ENCODE results near the gene NXNL1. TPM values are rescaled to one million over a fixed set of nuclear protein-coding genes. Genes with fewer than 3 reads are reported as not detected.

NXNL1 gene
- total RNA-seq, 1 experiment from 2014 or later = not detected

DNA sequence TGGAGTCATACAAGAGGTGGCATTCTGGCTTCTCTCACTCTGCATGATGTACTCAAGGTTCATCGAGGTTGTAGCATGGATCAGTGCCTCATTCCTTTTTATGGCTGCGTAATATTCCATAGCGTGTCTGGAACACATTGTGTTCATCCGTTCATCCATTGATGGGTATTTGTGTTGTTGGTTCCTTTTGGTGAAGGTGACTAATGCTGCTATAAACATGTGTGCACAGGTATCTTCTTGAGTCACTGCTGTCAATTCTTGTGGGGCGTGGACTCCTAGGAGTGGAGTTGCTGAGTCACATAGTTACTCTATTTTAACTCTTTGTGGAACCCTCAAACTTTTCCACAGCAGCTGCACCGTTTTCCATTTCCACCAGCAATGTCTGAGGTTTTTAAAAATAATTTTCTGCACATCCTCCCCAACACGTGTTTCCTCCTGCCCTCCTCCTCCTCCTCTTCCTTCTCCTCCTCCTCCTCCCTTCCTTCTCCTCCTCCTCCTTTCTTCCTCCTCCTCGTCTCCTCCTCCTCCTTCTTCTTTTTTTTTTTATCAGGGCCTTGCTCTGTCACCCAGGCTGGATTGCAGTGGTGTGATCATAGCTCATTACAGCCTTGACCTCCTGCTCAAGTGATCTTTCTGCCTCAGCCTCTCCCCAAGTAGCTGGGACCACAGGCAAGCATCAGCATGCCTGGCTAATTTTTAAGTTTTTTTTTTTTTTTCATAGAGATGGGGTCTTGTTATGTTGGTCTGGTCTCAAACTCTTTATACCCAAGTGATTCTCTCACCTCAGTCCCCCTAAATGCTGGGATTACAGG lies 10.3 kb downstream of the NXNL1 start (continued):
- TF ChIP-seq SIN3A (IDR thresholded peaks at IDR 0.05; ENCODE audit: low read depth) (peak; percentile 96), FOSL1 (IDR thresholded peaks at IDR 0.05; ENCODE audit: low read depth) (peak; percentile 90), YY1 (IDR thresholded peaks at IDR 0.05; ENCODE audit: extremely low read depth, insufficient replicate concordance, low read depth, low read length) (peak; percentile 25)
- TF ChIP-seq, protein P1, sequence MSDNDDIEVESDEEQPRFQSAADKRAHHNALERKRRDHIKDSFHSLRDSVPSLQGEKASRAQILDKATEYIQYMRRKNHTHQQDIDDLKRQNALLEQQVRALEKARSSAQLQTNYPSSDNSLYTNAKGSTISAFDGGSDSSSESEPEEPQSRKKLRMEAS (IDR thresholded peaks at IDR 0.05) = peak; percentile 90

DNA sequence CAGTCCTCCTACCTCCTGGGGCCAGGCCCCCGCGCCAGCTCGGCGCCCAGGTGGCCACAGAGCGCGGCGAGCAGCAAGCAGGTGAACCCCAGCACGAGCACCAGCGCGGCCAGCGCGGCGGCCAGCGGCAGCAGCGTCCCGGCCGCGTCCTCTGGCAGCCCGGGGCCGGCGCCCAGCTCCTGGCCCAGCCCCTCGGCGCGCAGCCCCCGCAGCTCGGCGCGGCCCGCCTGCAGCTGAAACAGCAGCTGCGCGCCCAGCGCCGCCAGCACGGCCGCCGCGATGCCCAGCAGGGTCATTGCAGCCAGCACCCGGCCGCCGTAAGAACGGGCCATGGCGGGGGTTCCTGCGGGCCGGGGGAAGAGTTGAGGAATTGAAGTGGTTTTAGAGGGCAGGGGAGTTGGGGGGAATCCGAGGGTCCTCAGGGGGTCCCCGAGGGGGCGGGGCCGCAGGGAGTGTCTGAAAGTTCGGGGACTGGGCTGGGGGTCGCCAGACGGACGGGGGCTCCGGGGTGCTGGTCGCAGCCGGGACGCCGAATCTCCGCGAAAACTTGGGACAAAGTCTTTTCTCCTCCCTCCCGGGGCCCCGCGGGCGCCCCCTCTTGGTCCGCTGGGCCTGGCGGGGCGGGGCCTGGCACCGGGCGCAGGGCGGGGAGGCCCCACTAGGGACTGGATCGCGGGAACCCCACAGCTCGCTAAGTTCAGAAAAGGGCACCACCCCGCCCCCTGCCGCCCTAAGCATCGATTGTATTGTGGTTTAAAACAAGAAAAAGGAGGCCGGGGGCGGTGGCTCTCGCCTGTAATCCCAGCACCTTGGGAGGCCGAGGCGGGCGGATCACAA lies 12.4 kb downstream of the NXNL1 start, which contains the start of gene TMEM221:
TSS of gene TMEM221 (minus strand) at position 538 of the 837 bp plus-strand sequence. CDS start at position 332, 206 bp downstream.
- no peak within 1 kb of the TSS for H2AFZ ChIP-seq (ENCODE audit: low read depth, low read length, poor library complexity, severe bottlenecking)
- ATAC-seq = peak; percentile 78
- ChIA-PET POLR2A (no interaction called here), CTCF (interaction anchor here (0.9 to 1.3 kb wide), 4 partner anchors 17 to 155 kb away, joined by 3 to 4 read pairs (median 3); partner anchors contain the start of gene MVB12A), RAD21 (ENCODE audit: low non-redundant PET in 1 of 2, low total read pairs in 2 of 2, uncharacterized antibody in 2 of 2, unreplicated experiment in 2 of 2) (no interaction called here)
- H3K27me3 ChIP-seq (ENCODE audit: insufficient read depth, low read length) = no peaks in the 10 kb centered on the region
- H3K4me3 ChIP-seq (replicated peaks in 1 of 2; ENCODE audit: low read depth in 1 of 2, low read length in 2 of 2) = peak within 1 kb of the TSS; percentile 56 to 70
- H3K4me2 ChIP-seq (ENCODE audit: low read length) = peak within 1 kb of the TSS; percentile 91
- BruUV-seq (replicated peaks) = no TSS peak
- TF ChIP-seq SP1 (IDR thresholded peaks at IDR 0.05; ENCODE audit: low read depth) = no peak
- TF ChIP-seq POLR2AphosphoS5 (IDR thresholded peaks at IDR 0.05; ENCODE audit: low read depth, low read length) = peak; percentile 73
- TF ChIP-seq POLR2A (IDR thresholded peaks at IDR 0.05; ENCODE audit: borderline replicate concordance, extremely low read depth, insufficient read depth, insufficient read length) = peak; percentile 31
- 0 out of 2 replicates have a peak, but pooled peaks have one; percentile 34 for TF ChIP-seq EGR1 (IDR thresholded peaks at IDR 0.05; ENCODE audit: low read depth)
- peak; percentile 69; the same call in 1 of the 2 replicates for TF ChIP-seq ZFX (IDR thresholded peaks at IDR 0.05)
- TF ChIP-seq EZH2 (IDR thresholded peaks at IDR 0.05) = no peak
- TF ChIP-seq, protein P2, sequence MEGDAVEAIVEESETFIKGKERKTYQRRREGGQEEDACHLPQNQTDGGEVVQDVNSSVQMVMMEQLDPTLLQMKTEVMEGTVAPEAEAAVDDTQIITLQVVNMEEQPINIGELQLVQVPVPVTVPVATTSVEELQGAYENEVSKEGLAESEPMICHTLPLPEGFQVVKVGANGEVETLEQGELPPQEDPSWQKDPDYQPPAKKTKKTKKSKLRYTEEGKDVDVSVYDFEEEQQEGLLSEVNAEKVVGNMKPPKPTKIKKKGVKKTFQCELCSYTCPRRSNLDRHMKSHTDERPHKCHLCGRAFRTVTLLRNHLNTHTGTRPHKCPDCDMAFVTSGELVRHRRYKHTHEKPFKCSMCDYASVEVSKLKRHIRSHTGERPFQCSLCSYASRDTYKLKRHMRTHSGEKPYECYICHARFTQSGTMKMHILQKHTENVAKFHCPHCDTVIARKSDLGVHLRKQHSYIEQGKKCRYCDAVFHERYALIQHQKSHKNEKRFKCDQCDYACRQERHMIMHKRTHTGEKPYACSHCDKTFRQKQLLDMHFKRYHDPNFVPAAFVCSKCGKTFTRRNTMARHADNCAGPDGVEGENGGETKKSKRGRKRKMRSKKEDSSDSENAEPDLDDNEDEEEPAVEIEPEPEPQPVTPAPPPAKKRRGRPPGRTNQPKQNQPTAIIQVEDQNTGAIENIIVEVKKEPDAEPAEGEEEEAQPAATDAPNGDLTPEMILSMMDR (IDR thresholded peaks at IDR 0.05 in 2 of 3, conservative IDR thresholded peaks at IDR 0.05 in 1 of 3; ENCODE audit: borderline replicate concordance in 1 of 3, insufficient read depth in 1 of 3, low read depth in 2 of 3, low read length in 2 of 3) = peak; percentile 48 to 75 (median 62); a peak in 5 of 6 replicates
- intact Hi-C loops (cut with micrococcal nuclease) = no loop called here
- no peaks in the 10 kb centered on the region for H3K9me2 ChIP-seq (ENCODE audit: insufficient read depth)
- peak within 1 kb of the TSS; percentile 79; the same call in 1 of the 2 replicates for H3K27ac ChIP-seq (ENCODE audit: low read depth, low read length)
- H4K20me1 ChIP-seq (ENCODE audit: insufficient read depth) = no peaks in the 10 kb centered on the region
- H3K79me2 ChIP-seq (ENCODE audit: insufficient read depth, low read length) = no peaks in the 10 kb centered on the region
- no peak for DNase-seq (ENCODE audit: low read depth, low spot score)
- H3K9ac ChIP-seq (ENCODE audit: low read length) = peak within 1 kb of the TSS; percentile 71
- H3K36me3 ChIP-seq (ENCODE audit: control insufficient read depth in 1 of 2, insufficient read depth in 2 of 2, low read length in 2 of 2) = no peaks in the 10 kb centered on the region
- peaks cover 24 to 46% of the 10 kb centered on the region in 2 experiments for H3K4me1 ChIP-seq (ENCODE audit: control insufficient read depth in 1 of 2, insufficient read depth in 2 of 2, low read length in 2 of 2)
- no peaks in the 10 kb centered on the region for H3K9me3 ChIP-seq (ENCODE audit: control insufficient read depth in 1 of 2, insufficient read depth in 1 of 2, low read depth in 1 of 2, low read length in 2 of 2)
